ENCODE measurements around the gene KDM4B. TPM values are rescaled to one million over a fixed set of nuclear protein-coding genes. Genes with fewer than 3 reads are reported as not detected.

KDM4B gene
- total RNA-seq, 1 donor: 22.1 TPM

DNA sequence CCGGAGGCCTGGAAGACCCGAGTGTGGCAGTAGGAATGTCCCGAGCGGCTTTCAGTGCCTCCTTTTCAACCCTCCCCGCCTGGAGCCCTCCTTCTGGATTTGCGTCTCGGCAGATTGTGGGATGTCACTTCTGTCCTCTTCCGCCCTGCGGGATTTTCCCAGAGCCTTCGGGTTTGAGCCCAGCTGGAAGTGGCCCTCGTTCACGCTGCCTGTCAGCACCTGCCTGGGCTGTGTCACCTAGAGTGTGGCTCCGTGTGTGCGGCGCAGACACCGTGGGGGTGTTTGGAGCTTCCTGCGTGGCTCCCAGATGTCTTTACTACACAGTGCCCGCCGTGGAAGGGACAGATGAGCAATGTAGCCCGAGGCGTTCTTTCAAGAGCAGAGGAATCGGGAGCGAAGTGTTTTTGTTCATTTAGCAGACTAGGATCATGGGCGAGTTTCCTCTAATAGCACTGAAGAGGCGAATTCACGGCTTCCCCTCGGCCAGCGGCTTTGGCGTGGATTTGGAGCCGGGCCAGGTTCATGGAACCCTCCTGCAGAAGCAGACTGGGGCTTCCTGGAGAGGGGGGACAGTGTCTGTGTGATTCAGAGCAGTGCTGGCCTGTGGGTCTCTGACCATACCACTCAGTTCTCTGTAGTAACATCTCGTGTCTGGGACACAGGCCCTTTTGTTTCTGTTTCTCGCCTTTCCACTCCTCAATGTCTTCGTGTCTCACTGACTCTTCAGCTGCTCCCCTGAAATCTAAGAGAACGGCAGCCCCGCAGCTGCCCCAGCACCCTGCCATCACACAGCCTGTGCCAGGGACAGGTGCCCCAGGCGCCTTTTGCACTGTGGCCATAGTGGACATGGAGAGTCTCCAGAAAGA lies 68.0 kb downstream of the KDM4B start:
- Histone ChIP-seq H3K27ac (ENCODE audit: low read depth, low read length) (no peak overlapping the region), H2AFZ (ENCODE audit: low read length) (no peak overlapping the region)

DNA sequence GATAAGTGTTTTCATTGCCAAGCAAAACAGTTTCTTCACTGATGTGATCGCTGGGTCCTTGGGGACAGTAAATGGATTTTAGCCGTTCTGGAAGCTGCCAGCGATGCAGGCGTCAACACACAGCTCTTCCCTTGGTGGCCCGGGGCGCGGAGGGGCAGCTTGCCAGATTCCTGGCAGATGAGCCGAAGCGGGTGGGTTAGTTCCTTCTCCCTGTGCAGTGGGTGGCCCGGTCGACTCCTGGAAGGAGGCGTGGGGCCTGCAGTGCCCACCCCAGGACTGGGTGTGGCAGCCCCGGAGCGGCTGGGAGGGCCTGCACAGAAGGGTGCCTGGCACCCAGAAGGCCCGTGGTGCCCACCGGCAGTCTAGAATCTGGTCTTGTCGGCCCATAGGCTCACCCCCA lies 69.0 kb downstream of the KDM4B start:
- Histone ChIP-seq H3K4me1 (ENCODE audit: insufficient read depth, low read length) (peaks cover 4% of the 10 kb centered on the region), H2AFZ (ENCODE audit: low read length) (no peak overlapping the region), H3K4me3 (ENCODE audit: insufficient read depth, low read length) (no peak overlapping the region), H3K27me3 (ENCODE audit: insufficient read depth, low read length) (no peaks in the 10 kb centered on the region), H3K4me2 (ENCODE audit: insufficient read depth, low read length) (no peak overlapping the region), H3K27ac (ENCODE audit: low read depth, low read length) (no peak overlapping the region), H4K20me1 (ENCODE audit: insufficient read depth, low read length) (peaks cover 38% of the 10 kb centered on the region), H3K36me3 (ENCODE audit: insufficient read depth, low read length) (peaks cover 23% of the 10 kb centered on the region), H3K9me3 (ENCODE audit: low read depth, low read length) (no peaks in the 10 kb centered on the region), H3K79me2 (ENCODE audit: insufficient read depth, low read length) (peaks cover 7% of the 10 kb centered on the region)
- TF ChIP-seq, protein P1, sequence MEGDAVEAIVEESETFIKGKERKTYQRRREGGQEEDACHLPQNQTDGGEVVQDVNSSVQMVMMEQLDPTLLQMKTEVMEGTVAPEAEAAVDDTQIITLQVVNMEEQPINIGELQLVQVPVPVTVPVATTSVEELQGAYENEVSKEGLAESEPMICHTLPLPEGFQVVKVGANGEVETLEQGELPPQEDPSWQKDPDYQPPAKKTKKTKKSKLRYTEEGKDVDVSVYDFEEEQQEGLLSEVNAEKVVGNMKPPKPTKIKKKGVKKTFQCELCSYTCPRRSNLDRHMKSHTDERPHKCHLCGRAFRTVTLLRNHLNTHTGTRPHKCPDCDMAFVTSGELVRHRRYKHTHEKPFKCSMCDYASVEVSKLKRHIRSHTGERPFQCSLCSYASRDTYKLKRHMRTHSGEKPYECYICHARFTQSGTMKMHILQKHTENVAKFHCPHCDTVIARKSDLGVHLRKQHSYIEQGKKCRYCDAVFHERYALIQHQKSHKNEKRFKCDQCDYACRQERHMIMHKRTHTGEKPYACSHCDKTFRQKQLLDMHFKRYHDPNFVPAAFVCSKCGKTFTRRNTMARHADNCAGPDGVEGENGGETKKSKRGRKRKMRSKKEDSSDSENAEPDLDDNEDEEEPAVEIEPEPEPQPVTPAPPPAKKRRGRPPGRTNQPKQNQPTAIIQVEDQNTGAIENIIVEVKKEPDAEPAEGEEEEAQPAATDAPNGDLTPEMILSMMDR (IDR thresholded peaks at IDR 0.05; ENCODE audit: extremely low read depth, low read depth, low read length): no peak
- no peak for DNase-seq (ENCODE audit: insufficient read length, low spot score, missing footprints)

More for the DNA sequence above, 68.0 kb downstream of the KDM4B start:
- Histone ChIP-seq H3K9me3 (ENCODE audit: low read depth, low read length) (no peaks in the 10 kb centered on the region), H3K27me3 (ENCODE audit: insufficient read depth, low read length) (no peaks in the 10 kb centered on the region), H3K4me2 (ENCODE audit: insufficient read depth, low read length) (peak overlapping the region; percentile 23), H3K4me1 (ENCODE audit: insufficient read depth, low read length) (peaks cover 4% of the 10 kb centered on the region), H3K4me3 (ENCODE audit: insufficient read depth, low read length) (no peak overlapping the region), H4K20me1 (ENCODE audit: insufficient read depth, low read length) (peaks cover 46% of the 10 kb centered on the region), H3K36me3 (ENCODE audit: insufficient read depth, low read length) (peaks cover 23% of the 10 kb centered on the region), H3K79me2 (ENCODE audit: insufficient read depth, low read length) (peaks cover 15% of the 10 kb centered on the region)
- peak; percentile 91 for DNase-seq (ENCODE audit: insufficient read length, low spot score, missing footprints)
- TF ChIP-seq, protein P1 (IDR thresholded peaks at IDR 0.05; ENCODE audit: extremely low read depth, low read depth, low read length): no peak

DNA sequence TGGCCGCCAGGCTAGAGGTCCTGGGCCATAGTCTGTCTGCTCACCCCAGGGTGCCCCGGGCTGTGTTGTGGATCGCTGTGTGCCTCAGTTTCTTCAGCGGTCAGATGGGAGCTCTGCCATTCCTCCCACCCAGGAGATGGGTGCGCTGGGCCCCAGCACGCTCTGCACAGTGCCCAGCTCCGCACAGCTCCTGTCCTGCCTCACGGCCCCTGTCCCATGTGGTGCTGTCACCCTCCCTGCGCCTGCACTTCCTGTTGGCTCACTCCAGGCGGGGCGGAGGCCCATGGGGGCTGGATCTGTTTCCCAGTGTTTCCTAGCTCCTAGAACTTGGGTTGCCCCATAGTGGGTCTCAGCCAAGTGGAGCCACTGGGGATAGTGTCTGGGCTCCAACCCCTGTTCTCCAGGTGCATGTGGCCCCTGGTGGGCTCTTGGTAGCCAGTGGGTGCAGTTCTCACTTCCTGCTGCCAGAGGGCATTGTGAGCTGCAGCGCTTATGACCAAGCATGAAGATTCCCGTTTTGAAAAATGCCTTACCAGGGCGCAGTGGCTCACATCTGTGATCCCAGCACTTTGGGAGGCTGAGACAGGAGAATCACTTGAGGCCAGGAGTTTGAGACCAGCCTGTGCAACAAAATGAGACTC lies 69.8 kb downstream of the KDM4B start:
- H3K9me3 ChIP-seq (ENCODE audit: low read depth, low read length): no peaks in the 10 kb centered on the region
- no peak overlapping the region for H2AFZ ChIP-seq (ENCODE audit: low read length)
- H3K36me3 ChIP-seq (ENCODE audit: insufficient read depth, low read length): peaks cover 23% of the 10 kb centered on the region
- H3K27me3 ChIP-seq (ENCODE audit: insufficient read depth, low read length): no peaks in the 10 kb centered on the region
- H3K79me2 ChIP-seq (ENCODE audit: insufficient read depth, low read length): peaks cover 7% of the 10 kb centered on the region
- no peak overlapping the region for H3K27ac ChIP-seq (ENCODE audit: low read depth, low read length)
- no peak overlapping the region for H3K4me2 ChIP-seq (ENCODE audit: insufficient read depth, low read length)
- TF ChIP-seq, protein P1 (IDR thresholded peaks at IDR 0.05; ENCODE audit: extremely low read depth, low read depth, low read length): peak; percentile 58
- peak; percentile 94 for DNase-seq (ENCODE audit: insufficient read length, low spot score, missing footprints)
- no peak overlapping the region for H3K4me3 ChIP-seq (ENCODE audit: insufficient read depth, low read length)
- peaks cover 4% of the 10 kb centered on the region for H3K4me1 ChIP-seq (ENCODE audit: insufficient read depth, low read length)
- H4K20me1 ChIP-seq (ENCODE audit: insufficient read depth, low read length): peaks cover 38% of the 10 kb centered on the region
